GM18498 (cell line): ENCODE results near the gene AP5S1.
"Not testable (repeated sequence)": the region's sequence is repeated elsewhere in the genome, so short reads cannot be mapped to it uniquely, and the experiment has no call there.

Source experiments
- ATAC-seq: cut with Tn5 transposase; IDR thresholded peaks from one replicate; pipeline ENCODE4 v1.9.1; 2021; ENCODE audit warnings: mild to moderate bottlenecking, moderate library complexity; ENCODE audit not compliant: unreplicated experiment

AP5S1 gene

GRCh38 chr20:3789201-3789600 is 31.1 kb upstream of the AP5S1 start:
- not testable (repeated sequence) for ATAC-seq

- not testable (repeated sequence) for ATAC-seq
Measured at GRCh38 chr20:3794168-3794567, 26.2 kb upstream of the AP5S1 start.

- ATAC-seq = no peak
Measured at GRCh38 chr20:3794701-3795420, 25.5 kb upstream of the AP5S1 start.

GRCh38 chr20:3795511-3796468 is 24.6 kb upstream of the AP5S1 start, which contains the start of gene CDC25B:
Gene CDC25B (plus strand): TSS chr20:3796310. CDS start chr20:3796532, 222 bp downstream.
- peak; percentile 66 for ATAC-seq

DNA sequence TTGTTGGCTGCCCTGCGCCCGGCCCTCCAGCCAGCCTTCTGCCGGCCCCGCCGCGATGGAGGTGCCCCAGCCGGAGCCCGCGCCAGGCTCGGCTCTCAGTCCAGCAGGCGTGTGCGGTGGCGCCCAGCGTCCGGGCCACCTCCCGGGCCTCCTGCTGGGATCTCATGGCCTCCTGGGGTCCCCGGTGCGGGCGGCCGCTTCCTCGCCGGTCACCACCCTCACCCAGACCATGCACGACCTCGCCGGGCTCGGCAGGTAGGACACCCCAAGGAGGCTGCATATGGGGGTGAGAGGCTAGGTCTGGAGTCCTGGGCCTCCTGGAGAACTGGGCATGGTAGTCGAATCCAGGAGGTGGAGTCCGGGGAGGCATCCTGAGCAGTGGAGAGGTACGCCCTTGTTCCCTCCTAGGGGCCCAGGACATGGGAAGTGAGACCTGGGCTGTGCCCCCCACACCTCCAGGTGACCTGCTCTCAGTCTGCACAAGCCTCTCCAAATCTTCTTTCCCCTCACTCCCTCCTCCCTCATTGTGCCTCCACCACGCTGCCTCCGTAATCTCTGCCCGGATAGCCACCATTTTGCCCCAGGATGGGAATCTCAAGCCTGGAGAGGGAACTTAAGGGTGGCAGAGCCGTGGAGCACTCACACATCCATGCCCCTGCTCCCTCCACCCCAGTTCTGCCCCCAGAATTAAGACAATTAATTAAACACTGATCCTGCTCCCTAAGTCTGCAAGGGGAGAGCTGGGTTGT is 23.7 kb upstream of the AP5S1 start:
- ATAC-seq = peak; percentile 12

- no peak for ATAC-seq
Measured at GRCh38 chr20:3797226-3797545, 23.2 kb upstream of the AP5S1 start.

DNA sequence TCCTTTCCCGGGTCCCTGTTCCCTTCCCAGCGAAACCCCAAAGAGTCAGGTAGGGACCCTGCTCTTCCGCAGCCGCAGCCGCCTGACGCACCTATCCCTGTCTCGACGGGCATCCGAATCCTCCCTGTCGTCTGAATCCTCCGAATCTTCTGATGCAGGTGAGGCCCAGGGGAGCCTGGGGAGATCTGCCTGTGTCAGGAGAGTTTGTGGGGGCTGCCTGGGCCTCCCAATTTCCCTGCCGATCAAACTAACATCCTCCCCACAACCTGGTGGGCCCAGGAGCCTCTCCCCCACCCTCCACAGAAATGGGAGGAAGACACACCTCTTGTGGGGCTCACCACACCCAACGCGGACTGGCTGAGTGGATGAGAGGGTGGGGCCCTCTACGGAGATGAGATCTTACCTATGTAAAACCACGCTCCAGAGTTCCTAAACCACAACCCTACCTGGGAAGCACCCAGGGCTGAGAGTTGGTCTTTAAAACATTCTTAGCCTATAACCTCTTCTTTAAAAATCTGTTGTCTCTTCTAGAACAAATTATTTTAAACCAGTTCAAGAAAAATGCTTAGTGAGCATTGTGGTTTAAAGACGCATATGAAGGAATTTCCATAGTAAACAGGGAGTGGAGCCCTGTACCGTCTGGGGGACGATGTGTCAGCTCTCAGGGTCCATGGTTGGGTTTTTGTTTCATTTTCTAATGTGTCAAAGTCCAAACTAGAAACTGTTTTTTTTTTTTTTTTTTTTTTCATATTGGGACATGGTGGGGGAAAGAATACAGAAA is 22.6 kb upstream of the AP5S1 start:
- no peak for ATAC-seq

DNA sequence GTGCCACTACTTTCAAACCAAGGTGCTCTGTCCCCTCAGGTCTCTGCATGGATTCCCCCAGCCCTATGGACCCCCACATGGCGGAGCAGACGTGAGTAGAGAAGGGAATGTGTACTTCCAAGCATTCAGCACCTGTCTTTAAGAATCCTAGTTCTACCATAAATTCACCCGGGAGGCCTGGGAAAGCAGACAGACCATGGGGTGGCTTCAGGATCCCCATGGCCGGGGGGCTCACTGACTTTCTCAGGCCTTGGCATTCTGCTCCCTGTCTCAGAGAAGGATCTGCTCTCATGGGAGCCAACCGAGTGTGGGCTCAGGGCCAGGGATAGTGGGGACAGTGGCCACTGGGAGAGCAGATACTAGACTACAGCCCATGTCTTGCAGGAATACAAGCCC is 22.0 kb upstream of the AP5S1 start:
- ATAC-seq = no peak

GRCh38 chr20:3798908-3799248 is 21.5 kb upstream of the AP5S1 start:
- ATAC-seq = no peak

DNA sequence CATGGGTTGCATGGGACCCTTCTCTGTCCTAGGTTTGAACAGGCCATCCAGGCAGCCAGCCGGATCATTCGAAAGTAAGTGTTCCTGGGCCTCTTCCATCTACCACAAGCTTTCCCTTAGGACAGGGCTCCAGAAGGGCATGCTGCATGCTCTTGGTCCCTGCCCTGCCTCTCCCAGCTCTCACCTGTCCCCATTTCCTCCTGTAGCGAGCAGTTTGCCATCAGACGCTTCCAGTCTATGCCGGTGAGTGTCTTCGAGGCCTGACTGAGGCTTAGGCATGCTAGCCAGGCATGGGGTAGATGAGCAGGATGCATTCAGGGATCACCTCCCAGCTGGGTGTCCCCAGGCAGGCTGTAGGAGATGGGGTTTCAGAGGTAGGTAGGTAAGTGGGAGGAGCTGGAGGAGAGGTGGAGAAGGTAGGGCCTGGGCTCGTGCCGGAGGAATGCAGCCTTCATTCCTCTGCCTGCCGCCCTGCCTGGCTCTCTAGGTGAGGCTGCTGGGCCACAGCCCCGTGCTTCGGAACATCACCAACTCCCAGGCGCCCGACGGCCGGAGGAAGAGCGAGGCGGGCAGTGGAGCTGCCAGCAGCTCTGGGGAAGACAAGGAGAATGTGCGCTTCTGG is 20.0 kb upstream of the AP5S1 start:
- no peak for ATAC-seq

DNA sequence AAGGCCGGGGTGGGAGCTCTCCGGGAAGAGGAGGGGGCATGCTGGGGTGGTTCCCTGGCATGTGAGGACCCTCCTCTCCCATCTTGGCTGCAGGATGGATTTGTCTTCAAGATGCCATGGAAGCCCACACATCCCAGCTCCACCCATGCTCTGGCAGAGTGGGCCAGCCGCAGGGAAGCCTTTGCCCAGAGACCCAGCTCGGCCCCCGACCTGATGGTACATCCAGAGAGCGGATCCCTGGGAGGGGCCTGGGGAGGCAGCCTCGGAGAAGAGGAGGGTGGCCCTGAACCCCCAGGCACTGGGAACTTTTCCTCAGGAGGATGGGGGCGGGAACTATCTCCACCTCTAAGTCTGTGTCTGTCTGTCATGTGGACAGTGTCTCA is 19.5 kb upstream of the AP5S1 start:
- ATAC-seq = no peak

DNA sequence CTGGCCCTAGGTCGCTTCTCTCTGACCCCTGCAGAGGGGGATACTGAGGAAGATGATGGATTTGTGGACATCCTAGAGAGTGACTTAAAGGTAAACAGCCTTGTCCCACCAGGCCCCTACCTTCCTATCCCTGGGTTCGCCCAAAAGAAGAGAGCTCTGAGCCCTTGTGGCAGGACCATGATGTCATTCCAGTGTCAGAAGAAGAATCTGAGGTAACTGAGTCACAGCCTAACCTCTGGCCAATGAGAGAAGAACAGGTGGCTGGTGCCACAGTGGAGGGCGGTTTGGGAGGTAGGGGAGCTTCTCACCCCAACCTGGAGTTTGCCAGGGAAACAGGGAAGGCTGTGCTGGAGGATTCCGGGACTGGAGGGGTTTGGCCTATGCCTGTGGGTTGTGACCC is 19.0 kb upstream of the AP5S1 start:
- no peak for ATAC-seq

DNA sequence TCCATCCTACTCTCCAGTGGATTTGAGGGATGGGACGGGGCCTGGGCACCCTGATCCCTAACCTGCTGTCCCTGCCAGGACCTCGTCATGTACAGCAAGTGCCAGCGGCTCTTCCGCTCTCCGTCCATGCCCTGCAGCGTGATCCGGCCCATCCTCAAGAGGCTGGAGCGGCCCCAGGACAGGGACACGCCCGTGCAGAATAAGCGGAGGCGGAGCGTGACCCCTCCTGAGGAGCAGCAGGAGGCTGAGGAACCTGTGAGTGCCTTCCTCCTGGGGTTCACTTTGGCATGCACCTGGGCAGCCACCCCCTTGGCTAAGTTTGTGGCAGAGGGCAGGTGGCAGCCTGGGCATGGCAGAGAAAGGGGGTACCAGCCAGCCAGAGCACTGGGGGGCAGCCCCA is 18.5 kb upstream of the AP5S1 start:
- no peak for ATAC-seq

DNA sequence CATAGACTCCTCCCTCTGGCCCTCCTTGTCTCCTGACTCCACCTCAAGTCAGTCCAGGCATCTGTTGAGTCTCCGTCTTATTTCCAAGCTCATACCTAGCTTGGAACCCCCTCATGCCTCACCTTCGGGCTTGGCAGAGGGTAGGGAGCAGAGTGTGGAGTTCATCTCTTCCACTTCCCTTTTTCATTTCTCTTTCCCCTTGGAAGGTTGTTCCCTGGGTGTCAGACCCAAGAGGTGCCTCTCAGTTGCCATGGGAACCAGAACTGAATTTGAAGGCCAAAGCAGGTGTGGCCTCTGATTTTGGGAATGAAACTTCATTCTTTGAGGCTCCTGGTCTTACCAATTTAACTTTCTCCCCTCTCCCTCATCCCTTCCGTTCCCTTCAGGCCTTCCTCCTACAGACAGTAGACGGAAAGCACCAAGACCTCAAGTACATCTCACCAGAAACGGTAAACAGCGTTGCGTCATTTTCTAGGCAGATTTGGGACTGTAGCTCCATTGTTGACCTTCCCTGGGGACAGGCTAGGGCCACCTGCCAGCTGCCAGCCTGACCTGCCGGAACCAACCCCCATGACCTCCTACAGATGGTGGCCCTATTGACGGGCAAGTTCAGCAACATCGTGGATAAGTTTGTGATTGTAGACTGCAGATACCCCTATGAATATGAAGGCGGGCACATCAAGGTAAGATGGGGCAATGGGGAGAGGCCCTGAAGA is 17.7 kb upstream of the AP5S1 start:
- no peak for ATAC-seq

- no peak for ATAC-seq
Measured at GRCh38 chr20:3803289-3803688, 17.1 kb upstream of the AP5S1 start.

GRCh38 chr20:3803854-3804253 is 16.5 kb upstream of the AP5S1 start:
- ATAC-seq = no peak

DNA sequence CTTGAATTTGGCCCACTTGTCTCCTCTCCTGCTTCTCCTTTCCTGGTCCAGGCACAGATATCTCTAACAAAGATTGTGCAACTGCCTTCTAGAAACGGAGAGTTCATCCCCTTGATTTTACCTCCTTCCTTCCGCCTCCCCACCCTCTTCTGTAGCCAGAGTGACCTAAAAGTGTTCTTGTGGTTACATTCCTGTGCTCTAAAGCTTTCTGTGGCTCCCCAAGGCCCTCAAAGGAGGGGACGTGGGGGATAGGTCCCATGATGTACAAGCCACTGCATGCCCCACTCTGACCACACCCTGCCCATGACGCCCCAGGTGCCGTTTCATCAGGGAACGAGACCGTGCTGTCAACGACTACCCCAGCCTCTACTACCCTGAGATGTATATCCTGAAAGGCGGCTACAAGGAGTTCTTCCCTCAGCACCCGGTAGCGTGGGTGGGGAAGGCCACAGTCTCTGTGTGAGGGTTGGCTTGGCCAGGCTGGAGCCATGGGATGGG is 16.0 kb upstream of the AP5S1 start:
- no peak for ATAC-seq

DNA sequence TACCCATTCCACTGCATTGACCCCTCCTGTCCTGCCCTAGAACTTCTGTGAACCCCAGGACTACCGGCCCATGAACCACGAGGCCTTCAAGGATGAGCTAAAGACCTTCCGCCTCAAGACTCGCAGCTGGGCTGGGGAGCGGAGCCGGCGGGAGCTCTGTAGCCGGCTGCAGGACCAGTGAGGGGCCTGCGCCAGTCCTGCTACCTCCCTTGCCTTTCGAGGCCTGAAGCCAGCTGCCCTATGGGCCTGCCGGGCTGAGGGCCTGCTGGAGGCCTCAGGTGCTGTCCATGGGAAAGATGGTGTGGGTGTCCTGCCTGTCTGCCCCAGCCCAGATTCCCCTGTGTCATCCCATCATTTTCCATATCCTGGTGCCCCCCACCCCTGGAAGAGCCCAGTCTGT is 15.6 kb upstream of the AP5S1 start:
- ATAC-seq = no peak

- no peak for ATAC-seq
Measured at GRCh38 chr20:3808544-3808943, 11.8 kb upstream of the AP5S1 start.
